ENCODE data around the gene BHMT.

DNA sequence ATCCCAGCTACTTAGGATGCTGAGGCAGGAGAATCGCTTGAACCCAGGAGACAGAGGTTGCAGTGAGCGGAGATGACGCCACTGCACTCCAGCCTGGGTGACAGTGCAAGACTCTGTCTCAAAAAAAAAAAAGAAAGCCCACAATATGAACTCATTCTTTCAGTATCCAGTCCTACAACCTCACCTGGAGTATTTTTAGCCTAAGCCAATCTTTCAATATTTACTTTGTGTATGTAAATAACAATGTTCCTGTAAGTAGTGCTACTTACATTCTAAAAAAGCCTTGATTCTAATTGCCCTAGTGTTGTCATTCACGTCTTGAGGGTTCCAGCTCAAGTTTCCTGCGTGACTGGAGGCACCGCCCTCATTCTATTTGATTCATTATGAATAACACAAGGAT lies 62.0 kb downstream of the BHMT start:
- TF ChIP-seq CTCF (conservative IDR thresholded peaks at IDR 0.05; ENCODE audit: low read length) (no peak), EZH2phosphoT487 (IDR thresholded peaks at IDR 0.05; ENCODE audit: borderline replicate concordance, low read depth, low read length) (no peak)
